Measurements from ENCODE around the gene PHF20. TPM values are rescaled to one million over a fixed set of nuclear protein-coding genes. Genes with fewer than 3 reads are reported as not detected.

The PHF20 gene
- total and polyA plus RNA-seq, 2 of the 8 experiments (the other 6 are each of a cell fraction or from before 2014, with no cell fraction given): 25.6 to 70.1 TPM

DNA sequence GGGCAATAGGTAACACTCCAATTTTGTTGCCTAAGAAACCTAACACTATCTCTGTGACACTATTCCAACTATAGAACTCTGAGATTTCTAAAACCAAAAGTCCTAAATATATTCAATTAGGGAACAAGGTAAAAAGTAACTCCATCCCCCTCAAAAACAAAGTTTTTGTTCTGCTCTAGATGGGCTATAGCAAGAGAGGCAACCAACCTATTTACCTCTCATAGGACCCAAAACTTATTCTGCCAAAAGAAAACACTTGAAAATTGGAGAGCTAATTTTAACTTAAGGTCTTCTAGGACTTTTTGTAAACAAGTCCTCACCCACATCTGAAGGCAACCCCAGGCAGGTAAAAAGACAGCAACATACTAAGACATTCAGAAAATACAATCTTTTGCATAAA is 37.4 kb upstream of the PHF20 start:
- no peaks in the 10 kb centered on the region for H3K4me1 ChIP-seq (replicated peaks in 1 of 4; ENCODE audit: control insufficient read depth in 3 of 4, insufficient read depth in 4 of 4, low read length in 3 of 4)
- FAIRE-seq: no peak
- H2BK120ac ChIP-seq (replicated peaks; ENCODE audit: low read depth, low read length): no peak overlapping the region
- H2AK5ac ChIP-seq (ENCODE audit: low read depth, low read length): no peak overlapping the region
- H2AFZ ChIP-seq (ENCODE audit: low read length): no peak overlapping the region
- no peaks in the 10 kb centered on the region for H3K9me3 ChIP-seq (ENCODE audit: insufficient read depth in 2 of 2, low read depth in 1 of 2, low read length in 1 of 2)
- no peak overlapping the region for H3K9ac ChIP-seq (replicated peaks in 1 of 4; ENCODE audit: extremely low read depth in 1 of 4, low read depth in 3 of 4, low read length in 3 of 4)
- peaks cover 18 to 99% of the 10 kb centered on the region in 2 experiments for H3K79me2 ChIP-seq (ENCODE audit: control insufficient read depth in 1 of 2, insufficient read depth in 2 of 2, low read length in 2 of 2)
- H2BK5ac ChIP-seq (ENCODE audit: low read depth, low read length): no peak overlapping the region
- no peak overlapping the region for H2BK20ac ChIP-seq (ENCODE audit: low read length)
- H3K18ac ChIP-seq (ENCODE audit: extremely low read depth, low read length): no peak overlapping the region
- no peak overlapping the region for H4K8ac ChIP-seq (ENCODE audit: extremely low read depth, insufficient read depth, low read length)
- H3K27me3 ChIP-seq (replicated peaks in 1 of 4; ENCODE audit: control insufficient read depth in 3 of 4, extremely low read depth in 1 of 4, insufficient read depth in 3 of 4, low read length in 3 of 4): no peaks in the 10 kb centered on the region
- no peak overlapping the region for H3K4ac ChIP-seq (replicated peaks; ENCODE audit: insufficient read length, low read depth, low read length)
- H3K4me3 ChIP-seq (ENCODE audit: extremely low read depth in 1 of 4, insufficient read depth in 2 of 4, low read depth in 3 of 4, low read length in 4 of 4): no peak overlapping the region
- DNase-seq (ENCODE audit: low read depth in 1 of 2, low spot score in 2 of 2): no peak
- H3K23me2 ChIP-seq (ENCODE audit: low read depth, low read length): no peaks in the 10 kb centered on the region
- H3K56ac ChIP-seq (replicated peaks; ENCODE audit: insufficient read length, low read depth, low read length): no peak overlapping the region
- H4K20me1 ChIP-seq (replicated peaks in 1 of 2; ENCODE audit: control insufficient read depth in 1 of 2, insufficient read depth in 2 of 2, low read length in 2 of 2): peaks cover 23 to 27% of the 10 kb centered on the region in 2 experiments
- no peak overlapping the region for H3K4me2 ChIP-seq (ENCODE audit: insufficient read depth in 1 of 2, low read depth in 2 of 2, low read length in 2 of 2)
- CTCF ChIA-PET (ENCODE audit: partially characterized antibody): no interaction called here
- no peak overlapping the region for H3K23ac ChIP-seq (ENCODE audit: insufficient read length)
- no peak overlapping the region for H4K5ac ChIP-seq (ENCODE audit: insufficient read length, low read depth, low read length)
- no peaks in the 10 kb centered on the region; the same call in 1 of the 2 replicates for H3K79me1 ChIP-seq (ENCODE audit: low read depth, low read length)
- no peak overlapping the region for H2BK15ac ChIP-seq (ENCODE audit: low read length)
- H3K36me3 ChIP-seq (ENCODE audit: control insufficient read depth in 2 of 4, insufficient read depth in 4 of 4, low read length in 3 of 4): peaks cover 56 to 100% (median 91%) of the 10 kb centered on the region in 4 experiments
- H3K14ac ChIP-seq (ENCODE audit: insufficient read length): no peak overlapping the region
- H4K91ac ChIP-seq (replicated peaks; ENCODE audit: insufficient read length, low read length): no peak overlapping the region
- POLR2A ChIA-PET (ENCODE audit: partially characterized antibody): interaction anchor here (0.7 to 45.3 kb wide), 15 partner anchors 4 to 280 kb away, joined by 3 to 2341 read pairs (median 9); partner anchors contain the start of genes NFS1, PHF20, RBM39 and ROMO1
- no peak overlapping the region for H3K27ac ChIP-seq (ENCODE audit: low read depth, low read length)
- no peak overlapping the region for H2BK12ac ChIP-seq (ENCODE audit: low read depth, low read length)
- TF ChIP-seq RNF2 (IDR thresholded peaks at IDR 0.05; ENCODE audit: borderline replicate concordance, low read depth, low read length, missing control alignments, poor library complexity, severe bottlenecking) (no peak), CREB1 (IDR thresholded peaks at IDR 0.05) (no peak), BCL11A (IDR thresholded peaks at IDR 0.05; ENCODE audit: low read depth in 2 of 2, low read length in 2 of 2) (no peak), SP2 (IDR thresholded peaks at IDR 0.05; ENCODE audit: low read length) (no peak), HDAC2 (IDR thresholded peaks at IDR 0.05; ENCODE audit: borderline replicate concordance in 1 of 2, low read depth in 2 of 2, low read length in 2 of 2) (no peak), RXRA (IDR thresholded peaks at IDR 0.05; ENCODE audit: insufficient read depth, low read depth, low read length) (no peak), TEAD4 (IDR thresholded peaks at IDR 0.05; ENCODE audit: low read depth, low read length) (no peak), SP4 (IDR thresholded peaks at IDR 0.05; ENCODE audit: low read length) (no peak), JUN (IDR thresholded peaks at IDR 0.05; ENCODE audit: low read depth, low read length) (no peak), TAF1 (IDR thresholded peaks at IDR 0.05; ENCODE audit: low read depth, low read length) (no peak), BACH1 (IDR thresholded peaks at IDR 0.05; ENCODE audit: low read length) (no peak), KDM5A (IDR thresholded peaks at IDR 0.05; ENCODE audit: low read length) (no peak), CEBPB (IDR thresholded peaks at IDR 0.05; ENCODE audit: low read depth, low read length) (no peak), ASH2L (IDR thresholded peaks at IDR 0.05; ENCODE audit: low read length) (no peak)
- TF ChIP-seq, protein P1, sequence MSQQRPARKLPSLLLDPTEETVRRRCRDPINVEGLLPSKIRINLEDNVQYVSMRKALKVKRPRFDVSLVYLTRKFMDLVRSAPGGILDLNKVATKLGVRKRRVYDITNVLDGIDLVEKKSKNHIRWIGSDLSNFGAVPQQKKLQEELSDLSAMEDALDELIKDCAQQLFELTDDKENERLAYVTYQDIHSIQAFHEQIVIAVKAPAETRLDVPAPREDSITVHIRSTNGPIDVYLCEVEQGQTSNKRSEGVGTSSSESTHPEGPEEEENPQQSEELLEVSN (IDR thresholded peaks at IDR 0.05): no peak
